Endodermal cell (in vitro differentiated cells): Measurements from ENCODE around the gene CUX1. TPM values are rescaled to one million over a fixed set of nuclear protein-coding genes. Genes with fewer than 3 reads are reported as not detected.

Experiments used
- DNase-seq: peaks from one replicate; pipeline ENCODE4 v3.0.0-alpha.2; 2017
- H3K27ac ChIP-seq: 2 replicates; pipeline ENCODE4 v1.5.1; 2013; ENCODE audit warnings: mild to moderate bottlenecking, low read depth, low read length, moderate library complexity
- H3K27me3 ChIP-seq: 2 replicates; pipeline ENCODE4 v1.6.1; 2013; ENCODE audit warnings: mild to moderate bottlenecking, low read length, moderate library complexity; ENCODE audit not compliant: insufficient read depth, control insufficient read depth, poor library complexity, severe bottlenecking
- H3K36me3 ChIP-seq: 2 replicates; pipeline ENCODE4 v1.7.0; 2013; ENCODE audit warnings: mild to moderate bottlenecking, low read length, moderate library complexity; ENCODE audit not compliant: control insufficient read depth, insufficient read depth
- H3K4me1 ChIP-seq: one replicate; pipeline ENCODE4 v1.7.0; 2013; ENCODE audit warnings: low read length; ENCODE audit not compliant: control insufficient read depth, insufficient read depth
- H3K4me3 ChIP-seq: 2 replicates; pipeline ENCODE4 v1.5.1; 2013; ENCODE audit warnings: mild to moderate bottlenecking, low read length, moderate library complexity
- H3K9ac ChIP-seq: 2 replicates; pipeline ENCODE4 v1.6.1; 2013; ENCODE audit warnings: mild to moderate bottlenecking, low read length, moderate library complexity; ENCODE audit not compliant: poor library complexity, severe bottlenecking; ENCODE audit errors: extremely low read depth
- H3K9me3 ChIP-seq: 2 replicates; pipeline ENCODE4 v1.6.1; 2013; ENCODE audit warnings: mild to moderate bottlenecking, low read length, moderate library complexity; ENCODE audit not compliant: control insufficient read depth
- H3K27ac Mint-ChIP-seq: 2 replicates; pipeline ENCODE4 v1.8.0; 2020; ENCODE audit warnings: mixed read lengths
- H3K27me3 Mint-ChIP-seq: 2 replicates; pipeline ENCODE4 v1.8.0; 2021; ENCODE audit warnings: mild to moderate bottlenecking, mixed read lengths; ENCODE audit not compliant: insufficient read depth
- H3K36me3 Mint-ChIP-seq: 2 replicates; pipeline ENCODE4 v1.8.0; 2020; ENCODE audit warnings: low read depth, mixed read lengths
- H3K4me1 Mint-ChIP-seq: 2 replicates; pipeline ENCODE4 v1.8.0; 2020; ENCODE audit warnings: mixed read lengths
- H3K4me3 Mint-ChIP-seq: 2 replicates; pipeline ENCODE4 v1.8.0; 2020; ENCODE audit warnings: mild to moderate bottlenecking, moderate library complexity, mixed read lengths
- H3K9me3 Mint-ChIP-seq: 2 replicates; pipeline ENCODE4 v1.8.0; 2020; ENCODE audit warnings: mild to moderate bottlenecking, mixed read lengths
- CTCF ChIP-seq: fragments of 200-600 bp; sonication (generic); conservative IDR thresholded peaks from 2 replicates; pipeline ENCODE4 v1.5.0; 2021; ENCODE audit warnings: antibody characterized with exemption, mild to moderate bottlenecking
- WGBS, 2 experiments: methylation state at CpG; one replicate each; pipeline versions ENCODE4 v1.1.5 to v1.1.7; 2013; ENCODE audit warnings: missing lambda C conversion rate in 2 of 2, mixed read lengths in 1 of 2; ENCODE audit not compliant: insufficient coverage in 1 of 2, insufficient read length in 1 of 2; 5-methylcytosine and 5-hydroxymethylcytosine counted together
- total RNA-seq, 2 donors: library from RNA; stranded (reverse); fragmentation: NEBNext Ultra II Directional in 1 of 2; extraction: Animal tissue kit (Norgen Biotek cat#: 25700) in 1 of 2; gene quantifications; 2 replicates in 1 of 2; 3 replicates in 1 of 2; pipeline ENCODE4 v1.2.1, GENCODE V29; 2021

The CUX1 gene
- total RNA-seq, 2 donors from 2014 or later = 85.1 to 108 TPM

GRCh38 chr7:101983147-101983811, 165.9 kb downstream of the CUX1 start:
- no peak for DNase-seq
- Histone ChIP-seq H3K9ac (no peak overlapping the region), H3K4me3 (no peak overlapping the region), H3K27ac (no peak overlapping the region), H3K9me3 (peaks cover 9% of the 10 kb centered on the region), H3K4me1 (peaks cover 9% of the 10 kb centered on the region), H3K27me3 (no peaks in the 10 kb centered on the region), H3K36me3 (peaks cover 8% of the 10 kb centered on the region)
- Mint-ChIP-seq H3K4me3 (no peak overlapping the region), H3K36me3 (peaks cover 24% of the 10 kb centered on the region), H3K27ac (peak overlapping the region; percentile 49), H3K4me1 (peaks cover 19% of the 10 kb centered on the region), H3K9me3 (peaks cover 10% of the 10 kb centered on the region), H3K27me3 (no peaks in the 10 kb centered on the region)
- no peak for TF ChIP-seq CTCF
- 94 to 97% methylated on average over 2 to 4 of the region's 4 CpGs for WGBS, 2 experiments

GRCh38 chr7:101984133-101984879, 166.9 kb downstream of the CUX1 start:
- Mint-ChIP-seq H3K27me3 (no peaks in the 10 kb centered on the region), H3K9me3 (peaks cover 10% of the 10 kb centered on the region), H3K4me3 (no peak overlapping the region), H3K36me3 (peaks cover 25% of the 10 kb centered on the region), H3K27ac (no peak overlapping the region), H3K4me1 (peaks cover 19% of the 10 kb centered on the region)
- no peak overlapping the region for H3K9ac ChIP-seq
- peaks cover 9% of the 10 kb centered on the region for H3K9me3 ChIP-seq
- WGBS, 2 experiments = 93 to 94% methylated on average over 16 to 17 of the region's 18 CpGs
- H3K27ac ChIP-seq = no peak overlapping the region
- no peak for DNase-seq
- H3K4me3 ChIP-seq = no peak overlapping the region
- TF ChIP-seq CTCF = no peak
- peaks cover 8% of the 10 kb centered on the region for H3K36me3 ChIP-seq
- H3K27me3 ChIP-seq = no peaks in the 10 kb centered on the region
- H3K4me1 ChIP-seq = peaks cover 9% of the 10 kb centered on the region

- H3K27me3 Mint-ChIP-seq = no peaks in the 10 kb centered on the region
- whole genome bisulfite sequencing, 2 experiments = 75 to 78% methylated on average over 11 to 14 of the region's 14 CpGs
Measured at GRCh38 chr7:101985057-101985902, 167.9 kb downstream of the CUX1 start.

More at GRCh38 chr7:101985057-101985902, 167.9 kb downstream of the CUX1 start:
- H3K4me1 Mint-ChIP-seq = peaks cover 19% of the 10 kb centered on the region
- no peak for TF ChIP-seq CTCF
- H3K36me3 Mint-ChIP-seq = peaks cover 32% of the 10 kb centered on the region
- DNase-seq = peak; percentile 71
- no peak overlapping the region for H3K4me3 Mint-ChIP-seq
- H3K36me3 ChIP-seq = peaks cover 17% of the 10 kb centered on the region
- peak overlapping the region; percentile 91 for H3K27ac Mint-ChIP-seq
- peaks cover 10% of the 10 kb centered on the region for H3K9me3 Mint-ChIP-seq
- no peak overlapping the region for H3K27ac ChIP-seq
- H3K9me3 ChIP-seq = peaks cover 9% of the 10 kb centered on the region
- no peaks in the 10 kb centered on the region for H3K27me3 ChIP-seq
- peaks cover 9% of the 10 kb centered on the region for H3K4me1 ChIP-seq
- peak overlapping the region; percentile 30 for H3K4me3 ChIP-seq
- H3K9ac ChIP-seq = no peak overlapping the region
